DOHH2 (cell line): ENCODE results near the gene EPHA4.

Experiments
- H3F3A ChIP-seq: fragments of 200-600 bp; sonication (generic), shearing (Covaris generic); 2 replicates; pipeline ENCODE4 v1.6.0; 2016; ENCODE audit warnings: antibody characterized with exemption, mild to moderate bottlenecking; ENCODE audit not compliant: control insufficient read depth, insufficient read depth
- H3K27ac ChIP-seq: fragments of 200-600 bp; sonication (generic); 2 replicates; pipeline ENCODE4 v1.5.1; 2014; ENCODE audit warnings: low read depth, mild to moderate bottlenecking, low read length, moderate library complexity
- H3K27me3 ChIP-seq: fragments of 200-600 bp; sonication (generic); 2 replicates; pipeline ENCODE4 v1.6.1; 2014; ENCODE audit warnings: mild to moderate bottlenecking, low read length, mixed read lengths; ENCODE audit not compliant: control insufficient read depth
- H3K36me3 ChIP-seq: fragments of 200-600 bp; sonication (generic); 2 replicates; pipeline ENCODE4 v1.6.1; 2014; ENCODE audit warnings: mild to moderate bottlenecking, low read length, moderate library complexity, mixed read lengths; ENCODE audit not compliant: control insufficient read depth
- H3K4me1 ChIP-seq: fragments of 200-600 bp; sonication (generic); 2 replicates; pipeline ENCODE4 v1.6.1; 2014; ENCODE audit warnings: mild to moderate bottlenecking, low read length, mixed read lengths; ENCODE audit not compliant: control insufficient read depth
- H3K4me2 ChIP-seq: fragments of 200-600 bp; sonication (generic); 2 replicates; pipeline ENCODE4 v1.6.0; 2014; ENCODE audit warnings: mild to moderate bottlenecking, low read length, moderate library complexity
- H3K4me3 ChIP-seq: fragments of 200-600 bp; sonication (generic); 2 replicates; pipeline ENCODE4 v1.5.1; 2014; ENCODE audit warnings: mild to moderate bottlenecking, low read length, mixed read lengths
- H3K79me2 ChIP-seq: fragments of 200-600 bp; sonication (generic); 2 replicates; pipeline ENCODE4 v1.6.1; 2014; ENCODE audit warnings: mild to moderate bottlenecking, low read length, mixed read lengths; ENCODE audit not compliant: control insufficient read depth
- H3K9me2 ChIP-seq: fragments of 200-600 bp; sonication (generic); replicated peaks from 2 replicates; pipeline ENCODE4 v1.6.1; 2014; ENCODE audit warnings: mild to moderate bottlenecking, low read length, mixed read lengths; ENCODE audit not compliant: control insufficient read depth
- H3K9me3 ChIP-seq: fragments of 200-600 bp; sonication (generic); 2 replicates; pipeline ENCODE4 v1.6.1; 2014; ENCODE audit warnings: antibody characterized with exemption, low read length, mixed read lengths; ENCODE audit not compliant: control insufficient read depth, insufficient read depth
- H4K20me1 ChIP-seq: fragments of 200-600 bp; sonication (generic); 2 replicates; pipeline ENCODE4 v1.6.0; 2014; ENCODE audit warnings: low read depth, mild to moderate bottlenecking, antibody characterized with exemption, low read length, moderate library complexity; ENCODE audit not compliant: control insufficient read depth, insufficient read depth
- CTCF ChIP-seq: fragments of 200-600 bp; sonication (generic); IDR thresholded peaks from one replicate; pipeline ENCODE4 v1.5.1; 2014; ENCODE audit warnings: antibody characterized with exemption, mild to moderate bottlenecking, low read depth, low read length; ENCODE audit not compliant: poor library complexity, severe bottlenecking
- EZH2phosphoT487 ChIP-seq: fragments of 200-600 bp; sonication (generic); IDR thresholded peaks from 2 replicates; pipeline ENCODE4 v1.6.1; 2017; ENCODE audit warnings: borderline replicate concordance, mild to moderate bottlenecking, antibody characterized with exemption, low read length, moderate library complexity, mixed read lengths

The EPHA4 gene

GRCh38 chr2:221571551-221572218 is 419 bp downstream of the EPHA4 start:
- no peaks in the 10 kb centered on the region for H3F3A ChIP-seq
- H3K27me3 ChIP-seq = peaks cover 16% of the 10 kb centered on the region
- no peak overlapping the region for H3K4me2 ChIP-seq

GRCh38 chr2:221571025-221571550 is 1.0 kb downstream of the EPHA4 start:
- H4K20me1 ChIP-seq = no peaks in the 10 kb centered on the region
- H3K4me1 ChIP-seq = peaks cover 10% of the 10 kb centered on the region
- H3K9me3 ChIP-seq = peaks cover 9% of the 10 kb centered on the region; the same call in 1 of the 2 replicates
- no peaks in the 10 kb centered on the region for H3K9me2 ChIP-seq
- no peaks in the 10 kb centered on the region for H3K79me2 ChIP-seq
- no peak overlapping the region for H3K27ac ChIP-seq
- TF ChIP-seq EZH2phosphoT487 = no peak
- no peak for TF ChIP-seq CTCF
- H3K4me3 ChIP-seq = no peak overlapping the region
- H3K4me2 ChIP-seq = no peak overlapping the region
- no peaks in the 10 kb centered on the region for H3K36me3 ChIP-seq
- no peaks in the 10 kb centered on the region for H3F3A ChIP-seq
- H3K27me3 ChIP-seq = peaks cover 12% of the 10 kb centered on the region

More at GRCh38 chr2:221571551-221572218, 419 bp downstream of the EPHA4 start:
- H3K9me2 ChIP-seq = no peaks in the 10 kb centered on the region
- H3K4me1 ChIP-seq = peaks cover 10% of the 10 kb centered on the region
- no peak overlapping the region for H3K4me3 ChIP-seq
- H3K9me3 ChIP-seq = peaks cover 9% of the 10 kb centered on the region; the same call in 1 of the 2 replicates
- TF ChIP-seq EZH2phosphoT487 (no peak), CTCF (no peak)
- H3K36me3 ChIP-seq = no peaks in the 10 kb centered on the region
- no peaks in the 10 kb centered on the region for H3K79me2 ChIP-seq
- no peaks in the 10 kb centered on the region for H4K20me1 ChIP-seq
- H3K27ac ChIP-seq = no peak overlapping the region

GRCh38 chr2:221570321-221570935 is 1.7 kb downstream of the EPHA4 start:
- H3K4me2 ChIP-seq = no peak overlapping the region
- no peaks in the 10 kb centered on the region for H3K36me3 ChIP-seq
- H3F3A ChIP-seq = no peaks in the 10 kb centered on the region
- no peak for TF ChIP-seq CTCF
- no peak for TF ChIP-seq EZH2phosphoT487
- H3K4me3 ChIP-seq = no peak overlapping the region
- H3K9me2 ChIP-seq = no peaks in the 10 kb centered on the region
- H3K4me1 ChIP-seq = peaks cover 10% of the 10 kb centered on the region
- no peaks in the 10 kb centered on the region for H3K79me2 ChIP-seq
- H4K20me1 ChIP-seq = no peaks in the 10 kb centered on the region
- H3K27ac ChIP-seq = no peak overlapping the region
- peaks cover 14% of the 10 kb centered on the region for H3K27me3 ChIP-seq
- H3K9me3 ChIP-seq = peaks cover 9% of the 10 kb centered on the region; the same call in 1 of the 2 replicates
